ENCODE results near the gene ORC5. TPM values are rescaled to one million over a fixed set of nuclear protein-coding genes. Genes with fewer than 3 reads are reported as not detected.

ORC5 gene
- total RNA-seq, 2 donors from 2014 or later = 12.9 to 17.6 TPM

DNA sequence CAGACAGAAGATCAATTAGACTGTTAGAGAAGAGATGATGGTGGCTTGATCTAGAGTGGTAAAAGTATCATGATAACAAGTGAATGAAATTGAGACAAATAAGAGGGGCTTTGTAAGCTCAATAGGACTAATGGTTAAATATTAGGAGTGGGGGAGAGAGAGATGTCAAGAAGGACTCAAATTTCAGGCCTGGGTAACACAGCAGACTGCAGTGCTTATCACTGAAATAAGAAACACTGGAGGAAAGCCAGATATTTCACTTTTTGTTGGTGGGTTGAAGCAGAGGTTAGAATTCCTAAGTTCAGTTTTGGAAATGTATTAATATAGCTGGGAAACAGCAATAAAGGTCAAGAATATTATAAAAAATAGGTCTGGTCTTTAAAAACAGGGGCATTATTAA, 74.6 kb downstream of the ORC5 start:
- H3K27ac ChIP-seq = no peak overlapping the region
- H3K27me3 ChIP-seq = no peaks in the 10 kb centered on the region
- DNase-seq (no peak), ATAC-seq (no peak)
- no peak overlapping the region for H3K4me3 ChIP-seq
- peaks cover 10% of the 10 kb centered on the region for H3K4me1 ChIP-seq
- TF ChIP-seq, protein P1, sequence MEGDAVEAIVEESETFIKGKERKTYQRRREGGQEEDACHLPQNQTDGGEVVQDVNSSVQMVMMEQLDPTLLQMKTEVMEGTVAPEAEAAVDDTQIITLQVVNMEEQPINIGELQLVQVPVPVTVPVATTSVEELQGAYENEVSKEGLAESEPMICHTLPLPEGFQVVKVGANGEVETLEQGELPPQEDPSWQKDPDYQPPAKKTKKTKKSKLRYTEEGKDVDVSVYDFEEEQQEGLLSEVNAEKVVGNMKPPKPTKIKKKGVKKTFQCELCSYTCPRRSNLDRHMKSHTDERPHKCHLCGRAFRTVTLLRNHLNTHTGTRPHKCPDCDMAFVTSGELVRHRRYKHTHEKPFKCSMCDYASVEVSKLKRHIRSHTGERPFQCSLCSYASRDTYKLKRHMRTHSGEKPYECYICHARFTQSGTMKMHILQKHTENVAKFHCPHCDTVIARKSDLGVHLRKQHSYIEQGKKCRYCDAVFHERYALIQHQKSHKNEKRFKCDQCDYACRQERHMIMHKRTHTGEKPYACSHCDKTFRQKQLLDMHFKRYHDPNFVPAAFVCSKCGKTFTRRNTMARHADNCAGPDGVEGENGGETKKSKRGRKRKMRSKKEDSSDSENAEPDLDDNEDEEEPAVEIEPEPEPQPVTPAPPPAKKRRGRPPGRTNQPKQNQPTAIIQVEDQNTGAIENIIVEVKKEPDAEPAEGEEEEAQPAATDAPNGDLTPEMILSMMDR (IDR thresholded peaks at IDR 0.05) = no peak
- TF ChIP-seq POLR2A (IDR thresholded peaks at IDR 0.05) = no peak
- intact Hi-C loops (cut with DNase I) = no loop called here
- no peaks in the 10 kb centered on the region for H3K36me3 ChIP-seq (replicated peaks in 1 of 2; ENCODE audit: insufficient read depth in 1 of 2, low read depth in 2 of 2)
- H3K9me3 ChIP-seq = no peaks in the 10 kb centered on the region

DNA sequence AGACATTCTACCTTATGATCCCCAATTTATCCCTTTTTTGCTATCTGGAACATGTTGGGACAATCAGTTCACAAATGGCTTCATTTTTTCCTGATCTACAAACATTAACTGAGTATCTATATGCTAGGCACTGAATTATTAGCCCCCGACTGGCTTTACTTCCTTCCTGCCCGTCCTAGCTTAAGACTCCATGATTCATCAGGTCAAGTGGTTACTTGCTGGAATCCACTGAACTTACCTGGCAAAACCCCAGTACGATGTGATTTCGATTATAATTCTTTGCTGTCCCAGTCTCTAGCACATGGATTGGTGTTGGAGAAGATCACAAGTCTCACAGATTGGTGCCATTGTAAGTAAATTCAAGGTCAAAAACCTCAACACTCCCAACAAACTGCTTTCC, 77.1 kb downstream of the ORC5 start:
- no peak for DNase-seq

DNA sequence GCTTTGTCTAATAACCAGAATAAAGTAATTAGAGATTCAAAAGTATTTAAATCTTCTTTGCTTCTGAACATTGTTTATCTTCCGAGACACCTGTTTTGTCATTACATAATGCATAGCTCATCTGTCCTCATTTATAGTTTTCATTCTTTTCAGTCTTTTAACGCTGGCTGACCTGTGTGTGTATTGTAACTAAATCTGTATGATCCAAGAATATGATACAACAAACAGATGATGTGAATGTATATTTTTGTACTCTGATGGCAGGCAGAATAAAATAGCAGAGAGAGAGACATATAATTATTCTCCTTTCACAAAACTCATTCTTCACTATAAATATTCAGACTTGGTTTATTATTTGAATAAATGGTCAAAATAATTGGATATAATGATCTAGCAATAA, 80.6 kb downstream of the ORC5 start:
- ATAC-seq (no peak), DNase-seq (no peak)
- WGBS, 2 donors = 93 to 95% methylated on average over 2 of the region's 2 CpGs
- Histone ChIP-seq H3K9me3 (no peaks in the 10 kb centered on the region), H3K4me3 (no peak overlapping the region), H3K27ac (no peak overlapping the region), H3K4me1 (no peaks in the 10 kb centered on the region), H3K27me3 (no peaks in the 10 kb centered on the region), H3K36me3 (replicated peaks in 1 of 2; ENCODE audit: insufficient read depth in 1 of 2, low read depth in 2 of 2) (peaks cover 0 to 2% of the 10 kb centered on the region in 2 donors)
- intact Hi-C loops (cut with DNase I) = no loop called here
- no peak for TF ChIP-seq POLR2A (IDR thresholded peaks at IDR 0.05)
- TF ChIP-seq, protein P1 (IDR thresholded peaks at IDR 0.05) = no peak

More for the DNA sequence above, 77.1 kb downstream of the ORC5 start:
- H3K4me1 ChIP-seq = peaks cover 10% of the 10 kb centered on the region
- no peaks in the 10 kb centered on the region for H3K27me3 ChIP-seq
- no peak overlapping the region for H3K4me3 ChIP-seq
- no peaks in the 10 kb centered on the region for H3K9me3 ChIP-seq
- no peak for ATAC-seq
- intact Hi-C loops (cut with DNase I) = no loop called here
- H3K36me3 ChIP-seq (replicated peaks in 1 of 2; ENCODE audit: insufficient read depth in 1 of 2, low read depth in 2 of 2) = peaks cover 0 to 2% of the 10 kb centered on the region in 2 donors
- no peak for TF ChIP-seq POLR2A (IDR thresholded peaks at IDR 0.05)
- TF ChIP-seq, protein P1 (IDR thresholded peaks at IDR 0.05) = no peak
- 92 to 96% methylated on average over 4 of the region's 4 CpGs for WGBS, 2 donors
- no peak overlapping the region for H3K27ac ChIP-seq

DNA sequence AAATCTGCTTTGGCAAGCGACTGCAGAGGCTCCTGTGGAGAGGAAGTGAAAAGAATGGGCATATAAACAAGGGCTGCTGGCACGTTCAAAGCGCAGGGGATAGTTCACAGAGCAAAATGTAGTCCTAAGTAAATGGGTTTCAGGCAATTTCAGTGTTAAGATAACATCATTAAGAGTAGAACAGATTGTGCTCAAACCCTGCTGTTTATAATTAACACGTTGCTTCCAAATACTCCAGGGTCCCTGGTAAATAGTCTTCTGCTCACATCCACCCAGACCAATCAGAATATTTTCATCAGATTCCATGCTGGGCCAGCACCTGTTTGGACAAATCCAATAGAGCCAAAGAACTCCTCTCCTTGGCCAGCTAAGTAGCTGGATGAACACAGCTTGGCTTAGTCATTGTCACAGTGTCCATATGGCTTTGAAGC, 81.4 kb downstream of the ORC5 start:
- intact Hi-C loops (cut with DNase I) = no loop called here
- TF ChIP-seq, protein P1 (IDR thresholded peaks at IDR 0.05) = no peak
- TF ChIP-seq POLR2A (IDR thresholded peaks at IDR 0.05) = no peak
- no peak for ATAC-seq
- Histone ChIP-seq H3K4me3 (no peak overlapping the region), H3K36me3 (replicated peaks in 1 of 2; ENCODE audit: insufficient read depth in 1 of 2, low read depth in 2 of 2) (peaks cover 0 to 2% of the 10 kb centered on the region in 2 donors), H3K27ac (no peak overlapping the region), H3K4me1 (no peaks in the 10 kb centered on the region), H3K27me3 (no peaks in the 10 kb centered on the region), H3K9me3 (no peaks in the 10 kb centered on the region)
- 85 to 87% methylated on average over 4 of the region's 4 CpGs for WGBS, 2 donors
- no peak for DNase-seq

DNA sequence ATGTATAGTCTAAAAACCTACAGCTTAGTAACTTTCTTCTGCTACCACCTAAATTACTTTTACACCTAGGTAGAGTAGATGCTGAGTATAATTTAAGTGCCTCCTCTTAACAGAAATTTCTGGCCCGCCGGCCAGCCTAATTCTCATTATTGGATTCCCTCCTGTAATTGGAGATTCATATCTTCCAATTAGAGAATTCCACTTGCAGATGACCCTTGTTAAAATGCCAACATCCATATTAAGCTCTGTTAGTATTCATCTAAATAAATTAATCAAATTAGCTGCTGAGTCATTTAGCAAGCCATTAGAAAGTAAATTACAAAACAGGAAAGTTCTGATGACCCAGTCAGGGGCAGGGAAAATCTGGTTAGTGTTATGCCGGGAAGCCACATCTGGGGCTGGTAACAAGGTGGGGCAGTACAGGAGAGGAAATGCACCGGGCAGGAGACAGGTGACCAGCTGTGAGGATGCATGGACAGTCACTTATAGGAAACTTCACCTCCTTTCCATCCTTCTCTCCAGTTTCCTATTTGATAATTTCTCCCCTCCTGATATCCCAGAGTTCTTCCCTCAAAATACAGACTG, 82.8 kb downstream of the ORC5 start:
- Histone ChIP-seq H3K4me3 (no peak overlapping the region), H3K4me1 (no peaks in the 10 kb centered on the region), H3K27me3 (no peaks in the 10 kb centered on the region), H3K36me3 (replicated peaks in 1 of 2; ENCODE audit: insufficient read depth in 1 of 2, low read depth in 2 of 2) (peaks cover 0 to 2% of the 10 kb centered on the region in 2 donors), H3K27ac (no peak overlapping the region), H3K9me3 (no peaks in the 10 kb centered on the region)
- TF ChIP-seq POLR2A (IDR thresholded peaks at IDR 0.05) = no peak
- TF ChIP-seq, protein P1 (IDR thresholded peaks at IDR 0.05) = no peak
- intact Hi-C loops (cut with DNase I) = no loop called here
- ATAC-seq = no peak
- no peak for DNase-seq
- WGBS, 2 donors = 88 to 98% methylated on average over 4 of the region's 4 CpGs

Data from body of pancreas (tissue), 4 donors.